ENCODE results near the gene UNC5C.

The UNC5C gene

DNA sequence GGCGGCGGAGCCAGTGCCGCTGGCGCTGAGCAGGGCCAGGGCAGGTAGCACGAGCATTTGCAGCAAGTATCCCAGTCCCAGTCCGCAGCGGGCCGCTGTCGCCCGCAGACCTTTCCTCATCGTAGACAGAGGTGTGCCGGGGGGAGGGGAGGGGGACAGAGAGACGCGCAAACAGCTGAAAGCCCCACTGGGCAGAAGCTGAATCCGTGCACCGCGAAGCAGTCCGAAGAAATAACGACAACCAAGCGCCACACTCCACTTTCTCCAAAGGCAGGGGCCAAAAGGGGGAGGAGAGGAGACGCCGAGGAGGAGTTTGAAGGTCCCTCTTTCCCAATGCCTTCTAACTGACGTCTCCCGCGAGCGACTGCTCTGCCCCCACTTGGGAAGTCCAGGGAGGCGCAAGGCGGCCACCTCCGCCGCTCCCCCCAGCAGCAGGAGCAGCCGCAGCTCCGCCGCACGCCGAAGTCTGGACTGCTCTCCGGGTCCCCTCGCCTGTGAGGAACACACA, at the start of gene UNC5C:
Gene UNC5C (minus strand): TSS at position 236 of the 508 bp plus-strand sequence.
- no peak for DNase-seq

DNA sequence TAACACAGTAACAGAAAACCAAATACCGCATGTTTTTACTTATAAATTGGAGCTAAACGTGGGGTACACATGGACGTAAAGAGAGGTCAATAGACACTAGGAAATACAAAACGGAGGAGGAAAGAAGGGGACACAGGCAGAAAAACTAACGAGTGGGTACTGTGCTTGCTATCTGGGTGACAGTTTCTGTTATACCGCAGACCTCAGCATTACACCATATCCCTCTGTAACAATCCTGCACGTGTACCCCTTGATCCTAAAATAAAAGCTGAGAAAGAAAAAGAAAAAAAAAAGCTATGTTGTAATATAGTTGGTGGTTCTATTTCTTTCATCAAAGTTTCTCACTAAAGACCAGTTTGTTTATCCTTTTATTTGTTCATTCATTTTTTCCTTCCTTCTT, 47.9 kb upstream of the UNC5C start:
- no peak for DNase-seq

DNA sequence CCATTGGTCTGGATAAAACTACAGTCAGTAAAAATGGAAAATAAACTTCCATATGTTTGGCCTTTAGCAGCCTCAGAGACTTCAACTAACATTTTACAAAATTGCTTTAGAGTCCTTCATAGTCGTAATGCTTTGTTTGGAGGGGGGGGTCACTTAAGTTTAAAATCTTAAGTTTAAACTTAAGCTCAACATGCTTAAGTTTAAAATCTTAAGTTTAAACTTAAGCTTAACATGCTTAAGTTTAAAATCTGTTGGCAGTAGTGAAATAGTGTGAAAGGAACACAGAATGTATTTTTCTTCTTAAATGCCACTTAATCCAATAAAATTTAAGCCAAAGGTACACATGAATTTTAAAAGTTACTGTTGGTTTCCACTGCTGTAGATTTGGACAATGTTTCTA, 45.9 kb upstream of the UNC5C start:
- DNase-seq, result no peak

DNA sequence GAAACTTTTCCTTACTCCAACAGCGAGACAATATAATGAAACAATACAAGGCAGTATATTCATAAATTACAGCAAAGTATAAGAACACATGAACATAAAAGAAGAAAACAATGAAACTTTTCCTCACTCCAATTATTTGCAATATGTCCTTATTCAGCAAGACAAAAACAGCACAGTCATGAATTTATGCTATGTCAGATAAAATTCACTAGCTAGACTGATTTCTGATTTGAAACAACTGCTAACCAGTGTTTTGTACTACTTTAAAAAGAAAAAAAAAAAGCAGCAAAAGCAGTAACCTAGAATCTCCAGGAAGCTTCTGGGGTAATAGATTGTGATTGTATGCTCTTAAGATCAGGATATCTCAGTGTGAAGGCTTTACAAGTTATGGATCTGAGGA, 45.2 kb upstream of the UNC5C start:
- DNase-seq, result no peak

DNA sequence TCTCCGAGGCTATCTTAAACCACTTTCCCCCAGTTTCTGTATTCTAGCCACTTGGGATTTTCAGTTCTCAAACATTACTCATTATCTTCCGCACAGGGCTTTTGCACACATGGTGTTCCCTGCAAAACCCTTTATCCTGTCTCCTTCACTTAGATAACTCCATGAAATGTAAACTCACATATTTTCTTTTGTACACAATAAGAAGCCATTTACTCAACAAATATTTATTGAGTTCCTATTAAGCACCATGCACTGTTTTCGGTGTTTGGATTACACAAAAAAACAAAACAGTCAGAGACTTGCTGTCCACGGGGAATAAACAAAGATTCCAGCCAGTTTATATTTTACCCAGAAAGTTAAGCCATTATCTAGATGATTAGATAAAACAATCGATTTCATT, 42.5 kb upstream of the UNC5C start:
- no peak for DNase-seq

DNA sequence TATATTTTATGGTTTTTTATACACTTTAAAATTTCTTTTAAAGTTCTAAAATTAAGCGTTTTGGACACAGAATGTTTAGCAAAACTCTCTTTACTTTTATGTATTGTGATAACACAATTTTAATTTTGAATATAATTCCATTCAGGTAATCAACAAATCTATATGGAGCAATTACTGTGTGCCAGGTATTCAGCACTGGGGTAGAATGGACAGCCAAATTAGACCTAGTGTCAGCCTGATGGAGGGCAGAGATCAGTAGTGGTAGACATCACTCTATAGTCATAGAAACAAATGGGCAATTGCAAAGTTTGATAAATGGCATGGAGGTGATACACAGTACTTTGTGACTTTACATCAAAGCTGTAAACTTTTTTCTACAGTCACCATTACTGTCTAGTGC, 41.8 kb upstream of the UNC5C start:
- DNase-seq, result no peak

DNA sequence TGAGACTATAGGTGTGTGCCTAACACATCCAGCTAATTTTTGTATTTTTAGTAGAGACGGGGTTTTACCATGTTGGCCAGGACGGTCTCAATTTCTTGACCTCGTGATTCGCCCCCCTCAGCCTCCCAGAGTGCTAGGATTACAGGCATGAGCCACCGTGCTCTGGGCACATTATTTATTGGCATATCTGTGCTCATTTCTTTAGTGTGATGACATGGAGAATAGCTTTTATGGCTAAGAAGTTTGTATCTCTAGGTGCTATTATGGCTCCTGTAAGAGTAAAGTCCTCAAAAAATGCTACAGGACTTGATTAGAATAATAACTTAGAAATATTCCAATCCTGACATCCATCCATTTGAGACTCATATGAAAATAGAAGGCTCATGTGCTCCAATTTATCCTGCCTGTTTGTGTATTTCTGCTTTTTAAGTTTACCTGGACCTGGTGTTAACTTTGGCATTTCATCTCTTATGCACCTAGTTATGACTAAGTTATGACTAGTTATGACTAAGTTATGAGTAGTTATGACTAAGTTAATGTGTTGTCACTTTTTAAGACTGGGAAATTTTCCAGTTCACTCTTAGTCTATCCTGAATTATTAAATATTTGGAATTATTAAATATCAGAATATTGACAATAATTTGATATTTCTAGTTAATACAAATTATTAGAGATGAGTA, 36.4 kb upstream of the UNC5C start:
- DNase-seq, result no peak

DNA sequence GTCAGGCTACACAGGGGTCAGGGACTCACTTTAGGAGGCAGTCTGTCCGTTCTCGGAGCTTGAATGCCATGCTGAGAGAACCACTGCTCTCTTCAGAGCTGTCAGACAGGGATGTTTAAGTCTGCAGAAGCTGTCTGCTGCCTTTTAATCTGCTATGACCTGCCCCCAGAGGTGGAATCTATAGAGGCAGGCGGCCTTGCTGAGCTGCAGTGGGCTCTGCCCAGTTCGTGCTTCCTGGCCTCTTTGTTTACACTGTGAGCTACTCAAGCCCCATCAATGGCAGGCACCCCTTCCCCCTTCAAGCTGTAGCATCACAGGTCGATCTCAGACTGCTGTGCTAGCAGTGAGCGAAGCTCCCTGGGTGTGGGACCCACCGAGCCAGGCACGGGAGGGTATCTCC, 31.5 kb upstream of the UNC5C start:
- no peak for DNase-seq

DNA sequence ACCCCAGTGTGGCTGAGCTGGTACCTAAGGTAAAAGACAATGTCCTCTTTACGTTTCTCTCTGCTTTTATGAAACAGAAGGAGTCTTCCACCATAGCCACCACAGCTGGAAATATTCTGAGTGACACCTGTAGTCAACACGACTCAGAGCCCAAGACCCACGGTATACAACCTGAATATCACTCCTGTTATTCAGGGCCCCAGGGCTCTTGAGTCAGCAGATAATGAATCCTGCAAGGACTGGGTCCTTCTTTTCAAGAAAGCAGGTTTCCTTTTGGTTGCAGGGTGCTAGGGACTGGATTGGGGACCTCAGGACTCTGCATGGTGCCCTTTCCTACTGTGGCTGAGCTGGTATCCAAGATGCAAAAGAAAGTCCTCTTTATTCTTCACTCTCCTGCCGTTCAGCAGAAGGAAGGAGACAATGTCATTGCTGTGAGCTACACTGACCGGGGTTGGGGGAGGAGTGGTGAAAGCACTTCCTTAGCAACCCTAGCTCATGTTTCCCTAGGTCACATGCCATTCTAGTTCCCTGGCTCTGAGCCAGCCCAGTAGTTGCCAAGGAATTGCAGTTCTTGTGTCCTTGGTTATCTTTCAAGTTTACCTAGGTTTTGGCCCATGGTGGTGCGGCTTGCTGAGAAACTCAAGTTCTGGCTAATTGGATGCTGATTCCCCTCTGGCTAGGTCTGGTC, 23.7 kb upstream of the UNC5C start:
- no peak for DNase-seq

DNA sequence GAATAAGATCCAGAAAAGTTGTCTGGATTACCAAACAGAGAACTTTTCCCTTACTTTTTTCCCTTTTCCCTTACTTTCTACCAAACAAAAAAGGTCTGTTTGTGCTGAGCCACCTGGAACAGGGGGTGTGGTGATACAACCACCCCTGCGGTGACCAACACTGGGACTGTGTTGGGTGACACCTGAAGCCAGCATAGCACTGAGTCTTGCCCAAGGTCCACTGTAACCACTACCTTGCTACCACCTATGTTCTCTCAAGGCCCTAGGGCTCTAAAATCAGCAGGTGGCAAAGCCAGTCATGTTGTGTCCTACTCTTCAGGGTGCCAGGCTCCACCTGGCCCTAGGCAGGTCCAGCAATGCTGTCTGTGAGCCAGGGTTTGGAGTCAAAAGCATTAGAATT, 22.8 kb upstream of the UNC5C start:
- no peak for DNase-seq

DNA sequence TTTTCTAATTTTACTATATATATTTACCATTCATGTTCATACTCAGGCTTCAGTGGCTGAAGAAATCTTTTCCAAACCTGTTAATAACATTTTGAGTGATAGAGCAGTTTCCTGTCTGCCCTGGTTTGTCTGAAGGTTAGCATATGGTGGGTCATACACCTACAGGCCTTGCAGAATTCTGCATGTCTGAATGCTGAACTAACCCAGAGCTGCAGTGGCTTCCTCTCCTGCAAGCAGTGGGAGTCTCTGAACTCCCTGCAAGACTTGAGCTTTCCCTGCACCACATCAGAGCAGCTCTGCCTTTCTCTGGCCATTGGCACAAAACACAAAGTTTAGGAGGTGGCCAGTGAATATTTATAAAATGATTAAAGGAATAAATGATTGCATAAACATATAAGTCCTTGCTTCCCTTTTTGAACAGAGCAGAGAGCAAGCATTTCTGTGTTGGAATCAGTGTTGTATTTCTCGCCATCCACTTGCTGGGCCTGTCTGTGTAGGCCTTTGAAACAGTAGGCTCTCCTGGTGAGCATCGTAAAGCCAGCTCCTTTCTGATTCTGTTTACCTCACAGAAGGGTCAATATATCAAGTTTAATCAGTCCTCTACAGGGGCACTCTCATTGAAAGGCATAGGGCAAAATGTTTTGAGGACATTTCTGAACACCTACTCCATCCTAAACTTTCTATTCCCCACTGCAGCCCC, 15.0 kb upstream of the UNC5C start:
- no peak for DNase-seq

DNA sequence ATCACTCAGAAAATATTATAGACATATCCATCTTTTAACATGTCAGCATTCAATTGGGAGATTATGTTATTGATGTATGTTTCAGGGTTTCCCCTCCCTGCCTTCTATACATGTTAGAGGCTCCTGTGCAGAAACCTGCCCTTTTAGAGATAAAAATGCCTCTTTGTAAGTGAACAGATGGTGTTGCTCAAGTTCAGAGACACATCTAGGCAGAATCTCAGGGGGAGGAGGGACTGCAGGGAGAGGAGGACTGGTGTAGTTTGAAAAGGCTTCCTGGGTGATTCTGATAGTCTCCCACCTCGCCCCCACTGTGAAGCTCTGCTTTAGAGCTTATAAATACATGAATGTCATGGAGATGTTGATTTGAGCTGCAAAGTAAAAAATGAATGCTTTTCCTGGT, 12.0 kb upstream of the UNC5C start:
- DNase-seq, result no peak

DNA sequence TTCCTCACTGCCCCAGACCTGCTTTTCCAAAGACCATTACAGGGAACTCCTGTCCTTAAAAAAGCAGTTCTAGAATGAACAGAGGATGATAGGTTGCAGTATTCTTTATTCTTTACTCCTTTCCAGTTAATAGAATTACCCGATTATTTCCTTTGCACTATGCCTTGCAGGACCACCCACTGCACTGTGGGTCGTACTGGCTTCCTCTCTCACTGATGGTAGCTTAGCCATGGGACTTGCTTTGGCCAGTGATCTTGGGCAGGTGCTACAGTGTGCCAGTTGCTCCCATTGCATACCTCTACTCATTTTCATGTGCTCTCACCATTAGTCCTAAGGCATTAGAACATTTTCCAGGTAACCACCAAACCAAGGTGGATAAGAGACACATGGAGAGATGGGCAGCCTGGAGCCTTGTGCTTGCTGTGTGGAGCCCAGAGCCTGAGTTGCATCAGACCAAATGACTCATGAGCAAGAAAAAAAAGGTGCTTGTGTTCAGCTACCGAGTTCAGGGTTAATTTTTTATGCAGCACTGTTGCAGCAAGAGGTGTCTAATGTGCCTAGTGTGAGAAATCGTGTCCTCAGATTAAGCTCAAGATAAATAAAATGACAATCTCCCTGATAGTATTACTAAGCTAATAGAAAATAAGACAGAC, 7.6 kb upstream of the UNC5C start:
- DNase-seq, result no peak

DNA sequence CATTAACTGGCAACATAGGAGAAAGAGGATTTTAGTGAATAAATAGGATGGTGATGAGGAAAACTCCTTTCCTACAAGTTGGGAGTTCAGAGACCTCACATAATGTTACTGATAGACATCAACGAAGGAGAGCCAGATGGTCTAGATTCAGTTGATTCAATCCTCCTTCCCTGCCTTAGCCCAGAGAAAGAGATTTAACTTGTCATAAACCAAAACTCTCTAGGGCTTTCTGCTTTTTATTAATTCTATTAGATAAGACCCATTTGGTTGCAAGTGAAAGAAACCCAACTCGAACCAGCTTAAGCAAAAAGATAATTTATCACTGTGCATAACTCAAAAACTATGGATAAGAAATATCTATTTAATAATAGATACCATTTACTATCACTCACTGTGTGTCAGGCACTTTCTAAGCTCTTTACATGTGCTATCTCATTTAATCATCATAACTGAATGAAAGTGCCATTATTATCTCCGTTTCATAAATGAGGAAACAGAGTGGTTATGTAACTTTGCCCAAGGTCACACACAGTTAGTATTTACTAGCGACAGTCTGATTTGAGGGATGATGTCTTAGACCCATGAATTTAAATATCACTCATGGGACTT, 4.3 kb upstream of the UNC5C start:
- no peak for DNase-seq

DNA sequence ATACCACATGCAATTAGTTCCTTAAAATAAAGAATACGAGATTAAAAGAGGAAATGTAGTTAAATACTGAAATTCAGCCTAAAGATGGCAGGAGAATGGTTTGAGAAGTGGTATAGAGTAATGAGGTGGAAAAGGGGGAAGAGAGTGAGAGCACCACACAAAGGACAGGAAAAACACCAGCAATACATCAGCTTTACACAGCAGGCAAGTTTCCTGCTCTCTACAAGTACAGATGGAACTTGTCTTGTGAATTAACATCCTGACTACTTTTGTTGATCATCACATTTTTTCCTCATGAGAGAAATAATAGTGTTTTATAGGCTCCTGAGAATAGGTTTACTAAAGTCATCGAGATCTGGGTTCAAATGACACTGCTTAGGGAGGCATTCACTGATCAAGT, 2.9 kb upstream of the UNC5C start:
- DNase-seq, result no peak

DNA sequence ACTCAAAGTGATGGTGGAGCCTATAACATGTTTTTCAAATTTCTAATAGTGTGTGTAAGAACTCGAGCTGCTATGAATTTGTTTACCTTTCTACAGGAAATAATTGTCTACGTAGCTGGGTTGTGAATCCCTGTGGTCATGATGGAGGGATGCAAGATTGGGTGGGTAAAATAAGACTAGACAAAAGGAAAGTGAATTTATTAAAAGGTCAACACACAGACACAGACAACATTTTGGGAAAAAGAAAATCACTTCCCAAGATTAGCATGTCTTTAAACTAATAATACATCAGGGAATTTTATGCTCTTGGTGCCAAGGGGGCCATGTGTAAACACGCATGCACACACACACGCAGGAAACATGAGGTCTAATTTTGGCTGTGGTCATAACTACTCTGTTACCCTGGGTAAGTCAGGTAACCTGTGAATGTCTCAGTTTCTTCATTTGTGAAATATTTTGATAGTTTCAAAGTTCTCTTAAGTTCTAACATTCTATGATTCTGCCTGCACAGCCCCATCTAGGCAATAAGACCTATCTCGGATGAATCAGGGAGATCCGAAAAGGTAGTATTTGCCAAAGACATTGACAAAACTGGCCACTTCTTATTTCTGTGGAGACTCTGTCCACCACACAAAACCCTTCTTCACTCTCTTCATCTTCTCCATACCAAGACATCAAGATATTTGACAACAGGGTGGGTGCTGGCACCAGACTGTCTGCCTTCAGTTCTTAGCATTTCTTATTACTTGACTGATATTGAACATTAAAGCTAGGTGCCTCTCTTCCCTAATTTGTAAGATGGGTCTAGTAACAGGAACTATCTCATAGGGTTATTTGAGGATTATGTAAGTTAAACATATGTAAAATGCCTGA, 1.6 kb upstream of the UNC5C start:
- DNase-seq, result no peak

DNA sequence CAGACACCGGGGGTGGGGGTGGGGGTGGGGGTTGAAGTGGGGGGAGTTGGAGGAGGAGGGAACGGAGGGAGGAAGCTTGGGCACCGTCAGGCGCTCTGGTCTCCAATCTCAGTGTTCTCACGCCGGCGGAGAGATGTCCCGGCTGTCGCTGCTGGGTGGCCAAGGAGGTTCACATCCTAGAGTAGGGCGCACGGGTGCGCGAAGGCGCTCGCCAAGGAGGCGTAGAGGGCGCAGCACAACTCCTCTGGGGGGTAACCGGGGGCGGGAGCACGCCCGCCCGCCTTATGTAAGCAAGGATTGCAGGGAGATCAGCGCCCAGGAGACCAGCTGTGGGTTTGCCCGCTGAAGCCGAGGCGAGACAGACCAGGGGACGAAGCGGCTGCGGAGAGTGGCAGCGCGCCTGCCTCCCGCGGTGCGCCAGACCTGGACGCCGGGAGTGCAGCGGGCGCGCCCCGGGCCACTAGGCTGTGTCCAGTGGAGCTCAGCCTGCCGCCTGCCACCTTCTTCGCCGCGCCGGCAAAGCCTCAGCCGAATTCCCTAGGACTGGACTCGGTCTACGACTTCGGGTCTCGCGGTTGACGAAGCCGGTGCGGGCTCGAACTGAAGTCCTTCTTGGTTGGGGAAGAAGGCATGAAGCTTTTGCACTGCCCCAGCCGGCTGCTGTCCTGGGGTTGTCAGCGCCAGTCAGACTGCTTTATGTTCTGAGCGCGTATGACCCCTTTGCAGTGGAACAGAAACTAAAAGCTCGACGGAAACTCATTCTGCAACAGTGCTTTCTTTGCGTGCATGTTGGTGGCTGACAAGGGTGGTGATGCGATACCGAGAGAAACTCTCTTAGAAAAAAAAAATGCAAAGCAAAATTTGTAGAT, 707 bp upstream of the UNC5C start:
- peak; percentile 46 for DNase-seq

DNA sequence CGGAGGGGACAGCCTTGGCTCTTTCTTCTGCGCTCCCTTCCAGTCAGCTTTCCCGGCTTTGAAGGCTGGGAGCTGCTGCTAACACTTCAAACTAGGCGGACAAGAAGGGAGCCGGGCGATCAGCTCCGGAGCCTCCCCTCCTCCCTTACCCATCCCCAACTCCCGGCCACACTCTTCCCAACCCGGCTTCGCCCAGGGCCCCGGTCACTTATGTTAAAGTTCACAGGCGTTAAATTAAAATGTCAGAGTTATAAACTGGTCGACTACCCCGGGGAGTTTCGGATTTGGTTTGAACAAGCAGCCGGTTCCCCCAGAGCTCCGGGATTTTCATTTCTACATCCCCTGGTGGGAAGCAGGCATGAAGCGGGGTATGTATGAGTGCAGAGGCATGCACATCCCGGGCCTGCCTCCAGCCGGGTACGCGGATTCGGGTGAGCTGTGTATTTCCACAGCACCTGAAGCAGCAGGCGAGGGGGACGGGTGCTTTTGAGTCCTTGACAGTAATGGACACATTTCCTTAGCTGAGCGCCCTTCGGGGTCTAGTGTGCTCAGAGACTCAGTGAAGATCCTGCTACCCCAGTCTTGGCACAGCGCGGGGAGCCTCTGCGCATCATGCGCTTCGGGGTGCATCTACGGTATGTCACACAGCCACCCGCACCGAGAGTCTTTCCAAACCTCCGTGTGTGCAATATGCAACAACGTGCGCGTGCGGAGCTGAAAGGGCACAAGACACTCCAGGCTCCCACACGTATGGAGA, 880 bp downstream of the UNC5C start:
- DNase-seq, result no peak

DNA sequence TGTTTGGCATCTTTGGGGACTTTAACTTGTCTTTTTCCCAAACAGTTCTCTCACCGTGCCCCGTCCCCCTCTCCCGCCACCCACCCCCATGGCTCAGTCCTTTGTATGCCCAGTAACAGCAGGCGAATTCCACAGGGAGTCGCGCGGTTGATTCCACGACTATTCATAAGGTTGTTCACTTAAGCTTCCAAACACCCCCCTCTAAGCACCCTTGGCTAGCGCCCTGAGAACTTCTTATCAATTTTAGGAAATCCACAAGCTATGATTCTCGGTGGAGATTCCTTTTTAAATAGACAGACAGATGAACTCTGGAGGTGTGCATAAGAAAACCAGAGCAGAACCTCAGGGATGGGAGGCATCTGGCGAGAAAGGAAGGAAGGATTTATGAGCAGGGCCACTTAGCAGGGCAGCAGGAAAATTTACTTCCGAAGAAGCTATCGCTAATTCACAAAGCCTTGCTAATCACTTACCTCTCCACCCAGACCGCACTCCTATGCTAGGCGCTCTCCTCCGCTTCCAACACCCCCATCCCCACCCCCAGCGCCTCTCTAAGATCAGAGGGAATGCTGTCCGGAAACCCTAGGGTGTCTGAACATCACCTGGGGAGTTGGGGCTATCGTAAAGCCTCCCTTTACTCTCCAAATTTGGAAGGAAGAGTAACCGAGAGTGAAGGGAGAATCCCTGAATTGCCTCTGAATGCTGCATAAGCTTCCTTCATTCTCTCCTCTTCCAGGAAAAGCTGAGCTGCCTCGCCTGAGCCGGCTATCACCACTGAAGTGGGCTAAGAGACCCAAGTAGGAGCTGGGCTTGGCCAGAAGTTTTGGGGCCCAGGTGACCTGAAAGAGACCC, 1.7 kb downstream of the UNC5C start:
- no peak for DNase-seq
